Chondrocyte (in vitro differentiated cells): ENCODE results near the gene UBE2L6. TPM values are rescaled to one million over a fixed set of nuclear protein-coding genes. Genes with fewer than 3 reads are reported as not detected.

Experiments
- DNase-seq: peaks from one replicate; pipeline ENCODE4 v3.0.0; 2021; ENCODE audit warnings: mixed read lengths, low spot score
- H3K27ac Mint-ChIP-seq: one replicate; pipeline ENCODE4 v1.8.0; 2021; ENCODE audit warnings: mild to moderate bottlenecking, moderate library complexity, mixed read lengths; ENCODE audit not compliant: unreplicated experiment
- H3K27me3 Mint-ChIP-seq: 2 replicates; pipeline ENCODE4 v1.8.0; 2021; ENCODE audit warnings: low read depth, mixed read lengths
- H3K36me3 Mint-ChIP-seq: 2 replicates; pipeline ENCODE4 v1.8.0; 2021; ENCODE audit warnings: low read depth, mixed read lengths
- H3K4me1 Mint-ChIP-seq: 2 replicates; pipeline ENCODE4 v1.8.0; 2021; ENCODE audit warnings: low read depth, mild to moderate bottlenecking, mixed read lengths
- H3K4me3 Mint-ChIP-seq: one replicate; pipeline ENCODE4 v1.8.0; 2021; ENCODE audit warnings: mild to moderate bottlenecking, moderate library complexity, mixed read lengths; ENCODE audit not compliant: unreplicated experiment
- H3K9me3 Mint-ChIP-seq: 2 replicates; pipeline ENCODE4 v1.8.0; 2021; ENCODE audit warnings: low read depth, mixed read lengths
- total RNA-seq: library from RNA; stranded (reverse); gene quantifications from 3 replicates; pipeline ENCODE4 v1.2.1, GENCODE V29; 2021
- TF ChIP-seq, protein P1 (sequence below): fragments of 200-600 bp; sonication (generic); IDR thresholded peaks from 2 replicates; pipeline ENCODE4 v1.5.0; 2021; ENCODE audit warnings: antibody characterized with exemption, mild to moderate bottlenecking, moderate library complexity

Gene UBE2L6
- total RNA-seq, 1 donor from 2014 or later = 8.8 TPM

- Mint-ChIP-seq H3K27ac (peak overlapping the region; percentile 61), H3K4me3 (peak overlapping the region; percentile 91), H3K4me1 (peaks cover 32% of the 10 kb centered on the region), H3K9me3 (no peaks in the 10 kb centered on the region), H3K27me3 (no peaks in the 10 kb centered on the region), H3K36me3 (no peaks in the 10 kb centered on the region)
- no peak for DNase-seq
- TF ChIP-seq, protein P1, sequence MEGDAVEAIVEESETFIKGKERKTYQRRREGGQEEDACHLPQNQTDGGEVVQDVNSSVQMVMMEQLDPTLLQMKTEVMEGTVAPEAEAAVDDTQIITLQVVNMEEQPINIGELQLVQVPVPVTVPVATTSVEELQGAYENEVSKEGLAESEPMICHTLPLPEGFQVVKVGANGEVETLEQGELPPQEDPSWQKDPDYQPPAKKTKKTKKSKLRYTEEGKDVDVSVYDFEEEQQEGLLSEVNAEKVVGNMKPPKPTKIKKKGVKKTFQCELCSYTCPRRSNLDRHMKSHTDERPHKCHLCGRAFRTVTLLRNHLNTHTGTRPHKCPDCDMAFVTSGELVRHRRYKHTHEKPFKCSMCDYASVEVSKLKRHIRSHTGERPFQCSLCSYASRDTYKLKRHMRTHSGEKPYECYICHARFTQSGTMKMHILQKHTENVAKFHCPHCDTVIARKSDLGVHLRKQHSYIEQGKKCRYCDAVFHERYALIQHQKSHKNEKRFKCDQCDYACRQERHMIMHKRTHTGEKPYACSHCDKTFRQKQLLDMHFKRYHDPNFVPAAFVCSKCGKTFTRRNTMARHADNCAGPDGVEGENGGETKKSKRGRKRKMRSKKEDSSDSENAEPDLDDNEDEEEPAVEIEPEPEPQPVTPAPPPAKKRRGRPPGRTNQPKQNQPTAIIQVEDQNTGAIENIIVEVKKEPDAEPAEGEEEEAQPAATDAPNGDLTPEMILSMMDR = peak; percentile 44
Observed at GRCh38 chr11:57568330-57568766, 876 bp upstream of the UBE2L6 start.

DNA sequence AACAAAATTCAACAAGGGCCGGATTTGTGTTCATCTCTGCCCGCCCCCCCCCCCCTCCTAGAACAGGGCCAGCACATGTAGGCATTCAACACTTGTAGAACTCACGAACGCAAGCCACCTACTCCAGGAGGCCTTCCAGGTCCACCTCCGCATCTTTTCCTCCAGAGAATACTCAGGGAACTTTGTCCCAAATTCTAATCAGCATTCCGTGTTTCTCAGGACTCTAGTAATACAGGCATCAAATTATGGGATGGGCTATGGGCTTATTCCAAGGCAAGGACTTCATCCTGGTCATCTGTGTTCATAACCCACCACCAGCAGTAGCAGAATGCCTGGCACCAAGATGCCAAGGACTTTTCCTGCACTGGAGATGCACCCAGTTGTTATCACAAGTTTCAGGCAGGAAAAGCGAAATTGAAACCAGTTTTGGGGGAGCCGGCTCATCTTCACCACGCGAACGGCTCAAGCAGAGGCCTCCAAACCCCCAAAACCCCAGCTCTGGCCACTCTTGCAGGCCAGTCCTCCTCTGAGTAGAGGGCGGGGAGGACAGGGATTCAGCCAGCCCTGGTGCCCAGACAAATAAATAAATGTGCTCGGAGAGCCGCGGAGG is 462 bp downstream of the UBE2L6 start:
- H3K4me1 Mint-ChIP-seq = peaks cover 32% of the 10 kb centered on the region
- H3K9me3 Mint-ChIP-seq = no peaks in the 10 kb centered on the region
- no peaks in the 10 kb centered on the region for H3K36me3 Mint-ChIP-seq
- H3K27me3 Mint-ChIP-seq = no peaks in the 10 kb centered on the region
- TF ChIP-seq, protein P1 = no peak
- DNase-seq = no peak
- peak overlapping the region; percentile 41 for H3K27ac Mint-ChIP-seq
- peak overlapping the region; percentile 91 for H3K4me3 Mint-ChIP-seq

GRCh38 chr11:57566005-57566904 is 1.2 kb downstream of the UBE2L6 start:
- DNase-seq = no peak
- TF ChIP-seq, protein P1 = no peak
- H3K4me3 Mint-ChIP-seq = peak overlapping the region; percentile 36
- H3K27ac Mint-ChIP-seq = peak overlapping the region; percentile 45
- no peaks in the 10 kb centered on the region for H3K27me3 Mint-ChIP-seq
- H3K9me3 Mint-ChIP-seq = no peaks in the 10 kb centered on the region
- H3K36me3 Mint-ChIP-seq = no peaks in the 10 kb centered on the region
- H3K4me1 Mint-ChIP-seq = peaks cover 32% of the 10 kb centered on the region

- no peaks in the 10 kb centered on the region for H3K27me3 Mint-ChIP-seq
- H3K4me3 Mint-ChIP-seq = no peak overlapping the region
- TF ChIP-seq, protein P1 = no peak
- H3K4me1 Mint-ChIP-seq = peaks cover 17% of the 10 kb centered on the region
- no peak overlapping the region for H3K27ac Mint-ChIP-seq
- H3K36me3 Mint-ChIP-seq = no peaks in the 10 kb centered on the region
- DNase-seq = no peak
- H3K9me3 Mint-ChIP-seq = no peaks in the 10 kb centered on the region
Observed at GRCh38 chr11:57562596-57562995, 4.9 kb downstream of the UBE2L6 start.

GRCh38 chr11:57560146-57560545 is 7.3 kb downstream of the UBE2L6 start:
- no peak overlapping the region for H3K27ac Mint-ChIP-seq
- H3K4me3 Mint-ChIP-seq = no peak overlapping the region
- peaks cover 2% of the 10 kb centered on the region for H3K36me3 Mint-ChIP-seq
- no peaks in the 10 kb centered on the region for H3K9me3 Mint-ChIP-seq
- H3K4me1 Mint-ChIP-seq = no peaks in the 10 kb centered on the region
- no peak for DNase-seq
- TF ChIP-seq, protein P1 = no peak
- H3K27me3 Mint-ChIP-seq = no peaks in the 10 kb centered on the region
